Measurements from ENCODE around the gene FRMD3.

FRMD3 gene

GRCh38 chr9:83430681-83431080 is 107.5 kb downstream of the FRMD3 start:
- no peak overlapping the region for H3K4me3 ChIP-seq (ENCODE audit: low read depth, low read length)
- DNase-seq (ENCODE audit: low read depth): no peak
- no peak for TF ChIP-seq CTCF (IDR thresholded peaks at IDR 0.05; ENCODE audit: control insufficient read depth, extremely low read depth, insufficient read depth)

DNA sequence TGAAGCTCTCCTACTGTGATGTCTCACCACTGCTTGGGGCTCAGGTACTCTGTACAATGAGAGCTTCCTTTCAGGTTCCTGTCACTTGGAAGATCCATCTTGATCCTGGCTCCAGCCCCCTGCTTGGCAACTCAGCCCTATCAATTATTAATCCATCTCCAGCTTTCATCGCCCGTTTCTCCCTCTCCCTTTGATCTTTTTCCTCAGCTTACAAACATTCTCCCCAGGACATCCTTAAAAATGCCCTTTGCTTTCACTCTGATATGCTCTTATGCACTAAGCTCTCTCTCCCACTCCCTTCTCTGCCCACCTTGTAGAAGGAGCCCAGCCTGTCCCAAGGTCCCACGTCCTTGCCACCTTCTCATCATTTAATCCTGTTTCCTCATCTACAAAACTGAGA is 109.0 kb downstream of the FRMD3 start:
- no peak overlapping the region for H3K4me3 ChIP-seq (ENCODE audit: low read depth, low read length)
- DNase-seq (ENCODE audit: low read depth): no peak
- TF ChIP-seq CTCF (IDR thresholded peaks at IDR 0.05; ENCODE audit: control insufficient read depth, extremely low read depth, insufficient read depth): no peak

- no peak for DNase-seq (ENCODE audit: low read depth)
- no peak overlapping the region for H3K4me3 ChIP-seq (ENCODE audit: low read depth, low read length)
- no peak for TF ChIP-seq CTCF (IDR thresholded peaks at IDR 0.05; ENCODE audit: control insufficient read depth, extremely low read depth, insufficient read depth)
Observed at GRCh38 chr9:83425240-83425639, 113.0 kb downstream of the FRMD3 start.

- no peak overlapping the region for H3K4me3 ChIP-seq (ENCODE audit: low read depth, low read length)
- TF ChIP-seq CTCF (IDR thresholded peaks at IDR 0.05; ENCODE audit: control insufficient read depth, extremely low read depth, insufficient read depth): no peak
Observed at GRCh38 chr9:83424831-83425230, 113.4 kb downstream of the FRMD3 start.

DNA sequence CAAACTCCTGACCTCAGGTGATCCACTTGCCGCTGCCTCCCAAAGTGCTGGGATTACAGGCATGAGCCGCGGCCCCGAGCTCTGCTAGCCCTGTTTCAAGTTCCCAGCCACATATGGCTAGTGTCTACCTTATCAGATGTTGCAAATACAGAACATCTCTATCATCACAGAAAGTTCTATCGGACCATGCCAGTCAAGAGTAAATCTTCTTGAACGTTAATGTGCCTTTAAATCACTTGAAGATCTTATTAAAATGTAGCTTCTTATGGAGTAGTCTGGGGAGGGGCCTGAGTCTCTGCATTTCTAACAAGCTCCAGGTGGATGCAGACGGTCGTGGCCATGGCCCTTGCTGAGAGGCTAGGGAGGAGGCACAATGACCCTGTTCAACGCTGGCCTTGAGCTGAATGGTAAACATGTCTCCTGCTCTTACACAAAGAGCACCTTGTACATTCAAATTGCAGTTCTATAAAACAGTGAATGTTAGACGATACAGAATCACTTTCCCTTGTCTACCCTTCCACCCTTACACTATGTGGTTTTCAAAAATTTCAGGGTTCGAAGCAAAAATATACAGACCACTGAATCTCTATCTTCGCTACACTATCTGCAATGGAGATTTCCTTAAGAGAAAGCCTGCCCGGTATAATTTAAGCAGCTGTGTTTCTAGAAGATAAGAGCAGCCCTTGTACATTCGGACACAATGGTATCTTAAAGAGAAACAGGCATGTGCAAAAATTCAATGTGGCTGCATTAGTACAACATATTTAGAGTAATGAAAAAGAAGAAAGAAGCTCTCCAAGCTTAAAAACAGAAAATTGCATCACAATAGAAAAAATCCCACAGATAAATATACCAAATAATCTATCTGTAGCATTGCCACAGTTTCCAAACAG is 114.1 kb downstream of the FRMD3 start:
- no peak for DNase-seq (ENCODE audit: low read depth)
- H3K4me3 ChIP-seq (ENCODE audit: low read depth, low read length): no peak overlapping the region
- no peak for TF ChIP-seq CTCF (IDR thresholded peaks at IDR 0.05; ENCODE audit: control insufficient read depth, extremely low read depth, insufficient read depth)

More at GRCh38 chr9:83424831-83425230, 113.4 kb downstream of the FRMD3 start:
- DNase-seq (ENCODE audit: low read depth): no peak

DNA sequence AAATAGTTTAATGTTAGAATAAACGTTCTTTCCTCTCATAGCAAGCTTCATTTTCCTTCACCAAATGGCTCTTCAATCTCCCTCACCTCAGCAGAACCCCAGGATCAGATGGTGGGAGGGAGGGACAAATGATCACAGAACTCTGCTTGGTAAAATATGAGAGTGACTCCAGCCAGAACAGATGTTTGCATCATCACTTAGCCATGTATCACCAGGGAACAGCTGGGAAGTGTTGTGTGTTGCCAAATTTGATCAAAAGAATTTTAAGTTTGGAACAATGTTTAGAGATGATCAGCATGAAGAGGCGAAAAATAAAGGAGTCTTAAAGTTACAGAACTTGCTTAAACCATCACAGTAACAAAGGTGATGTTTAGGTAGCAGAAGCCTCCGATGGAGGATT is 115.7 kb downstream of the FRMD3 start:
- no peak for DNase-seq (ENCODE audit: low read depth)
- TF ChIP-seq CTCF (IDR thresholded peaks at IDR 0.05; ENCODE audit: control insufficient read depth, extremely low read depth, insufficient read depth): no peak
- H3K4me3 ChIP-seq (ENCODE audit: low read depth, low read length): no peak overlapping the region

- TF ChIP-seq CTCF (IDR thresholded peaks at IDR 0.05; ENCODE audit: control insufficient read depth, extremely low read depth, insufficient read depth): no peak
- no peak for DNase-seq (ENCODE audit: low read depth)
- no peak overlapping the region for H3K4me3 ChIP-seq (ENCODE audit: low read depth, low read length)
Observed at GRCh38 chr9:83420486-83420885, 117.7 kb downstream of the FRMD3 start.
